ENCODE measurements around the gene LRIG2. TPM values are rescaled to one million over a fixed set of nuclear protein-coding genes. Genes with fewer than 3 reads are reported as not detected.

The LRIG2 gene
- total RNA-seq, 2 experiments from 2014 or later = 10.2 to 13.6 TPM

- Mint-ChIP-seq H3K27me3 (peaks cover 5% of the 10 kb centered on the region), H3K9me3 (ENCODE audit: low read depth) (peaks cover 9% of the 10 kb centered on the region), H3K27ac (no peak overlapping the region), H3K4me3 (no peak overlapping the region), H3K36me3 (peaks cover 1% of the 10 kb centered on the region), H3K4me1 (no peaks in the 10 kb centered on the region)
- no peak for ATAC-seq
- CTCF ChIA-PET = no interaction called here
- no peak for DNase-seq
Measured at GRCh38 chr1:113169591-113169990, 96.6 kb downstream of the LRIG2 start.

GRCh38 chr1:113170519-113170918 lies 97.5 kb downstream of the LRIG2 start:
- no peak for DNase-seq
- peaks cover 1% of the 10 kb centered on the region for H3K36me3 Mint-ChIP-seq
- H3K27ac Mint-ChIP-seq = no peak overlapping the region
- CTCF ChIA-PET = no interaction called here
- peaks cover 9% of the 10 kb centered on the region for H3K9me3 Mint-ChIP-seq (ENCODE audit: low read depth)
- no peak overlapping the region for H3K4me3 Mint-ChIP-seq
- peaks cover 2% of the 10 kb centered on the region for H3K27me3 Mint-ChIP-seq
- ATAC-seq = no peak
- H3K4me1 Mint-ChIP-seq = no peaks in the 10 kb centered on the region

DNA sequence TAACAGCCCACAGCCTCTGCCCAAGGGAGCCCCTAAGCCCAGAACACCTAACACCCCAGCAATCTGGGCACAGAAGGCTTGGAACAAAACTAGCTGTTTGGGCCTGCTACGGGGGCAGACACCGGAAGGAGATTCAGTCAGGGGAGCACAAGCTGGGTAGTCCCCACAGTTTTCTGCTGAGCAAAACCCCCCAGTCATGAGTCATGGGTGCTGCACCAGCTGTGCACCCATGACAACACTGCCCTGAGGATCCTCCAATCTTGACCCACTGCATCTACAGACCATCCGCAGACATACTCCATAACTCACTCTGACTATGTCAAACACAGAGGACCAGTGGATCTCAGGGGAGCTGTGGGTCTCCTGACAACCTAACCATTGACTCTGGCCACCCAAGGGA lies 105.1 kb downstream of the LRIG2 start:
- Mint-ChIP-seq H3K27ac (no peak overlapping the region), H3K9me3 (ENCODE audit: low read depth) (no peaks in the 10 kb centered on the region), H3K4me1 (no peaks in the 10 kb centered on the region), H3K4me3 (no peak overlapping the region), H3K36me3 (no peaks in the 10 kb centered on the region), H3K27me3 (peaks cover 34% of the 10 kb centered on the region)
- no peak for ATAC-seq
- CTCF ChIA-PET = no interaction called here
- DNase-seq = no peak

DNA sequence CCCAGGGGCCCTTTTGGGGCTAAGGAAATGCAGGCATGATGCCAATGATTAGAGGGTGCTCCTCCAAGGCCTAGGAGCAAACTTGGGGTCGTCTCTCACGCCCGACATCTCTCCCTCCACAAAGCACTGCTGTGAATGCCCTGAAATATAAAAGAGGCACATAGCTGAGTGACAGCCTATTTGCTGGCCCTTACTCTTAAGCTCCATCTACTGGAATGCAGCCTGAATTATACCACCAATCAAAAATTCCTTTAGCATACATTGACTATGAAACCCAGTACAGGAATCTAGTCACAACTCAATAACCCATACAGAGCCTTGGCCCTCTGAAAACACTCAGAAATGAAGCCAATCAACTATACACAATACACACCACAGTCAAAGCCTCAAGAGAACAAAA lies 105.5 kb downstream of the LRIG2 start:
- Mint-ChIP-seq H3K9me3 (ENCODE audit: low read depth) (no peaks in the 10 kb centered on the region), H3K4me3 (no peak overlapping the region), H3K36me3 (no peaks in the 10 kb centered on the region), H3K27me3 (peaks cover 36% of the 10 kb centered on the region), H3K27ac (no peak overlapping the region), H3K4me1 (no peaks in the 10 kb centered on the region)
- no peak for DNase-seq
- ATAC-seq = no peak
- CTCF ChIA-PET = no interaction called here

Other genes starting within 250 kb of the LRIG2 start
- 10 to 100 TPM; 47.6 to 57.3 TPM for gene SLC16A1, start 117.0 kb upstream of the LRIG2 start, total RNA-seq